HepG2 (cell line): ENCODE results near the gene USF2. TPM values are rescaled to one million over a fixed set of nuclear protein-coding genes. Genes with fewer than 3 reads are reported as not detected.

Experiments
- AGO1 ChIP-seq: fragments of 200-400 bp; formaldehyde crosslinking; IDR thresholded peaks from 2 replicates; pipeline ENCODE4 v1.6.1; 2017; ENCODE audit warnings: mild to moderate bottlenecking, low read depth, low read length, moderate library complexity; ENCODE audit not compliant: poor library complexity, severe bottlenecking
- HCFC1 ChIP-seq: fragments of 150-350 bp; IDR thresholded peaks from 2 replicates; pipeline ENCODE4 v1.6.1; 2014; ENCODE audit warnings: low read depth, low read length
- HES4 ChIP-seq: sonication (generic); formaldehyde crosslinking; IDR thresholded peaks from 2 replicates; pipeline ENCODE4 v1.9.0; 2021; ENCODE audit warnings: mild to moderate bottlenecking, missing genetic modification reagents, borderline replicate concordance
- KAT7 ChIP-seq: IDR thresholded peaks from 2 replicates; pipeline ENCODE4 v1.6.1; 2018; ENCODE audit warnings: borderline replicate concordance, missing compliant biosample characterization
- KDM3A ChIP-seq: IDR thresholded peaks from 2 replicates; pipeline ENCODE4 v1.6.1; 2018; ENCODE audit warnings: low read depth, missing compliant biosample characterization
- LRRFIP1 ChIP-seq: sonication (generic); formaldehyde crosslinking; conservative IDR thresholded peaks from 2 replicates; pipeline ENCODE4 v1.4.0; 2020; ENCODE audit warnings: missing genetic modification reagents
- NKX3-1 ChIP-seq: sonication (generic); formaldehyde crosslinking; IDR thresholded peaks from 2 replicates; pipeline ENCODE4 v1.5.0; 2020; ENCODE audit warnings: missing genetic modification reagents
- PAX8 ChIP-seq: sonication (generic); formaldehyde crosslinking; IDR thresholded peaks from 2 replicates; pipeline ENCODE4 v1.8.0; 2022; ENCODE audit warnings: mild to moderate bottlenecking, missing genetic modification reagents, borderline replicate concordance
- SP1 ChIP-seq, 2 experiments: fragments of 450-650 bp in 1 of 2; sonication (generic) in 1 of 2; formaldehyde crosslinking in 1 of 2; IDR thresholded peaks; 2 replicates each; pipeline versions ENCODE4 v1.4.0 to v1.6.1; 2016 to 2020; ENCODE audit warnings: missing genetic modification reagents in 1 of 2
- ZC3H4 ChIP-seq: sonication (generic); formaldehyde crosslinking; IDR thresholded peaks from 2 replicates; pipeline ENCODE4 v1.4.0; 2020; ENCODE audit warnings: missing genetic modification reagents, borderline replicate concordance
- ZFP36L2 ChIP-seq: sonication (generic); formaldehyde crosslinking; IDR thresholded peaks from 2 replicates; pipeline ENCODE4 v1.4.0; 2020; ENCODE audit warnings: missing genetic modification reagents
- ZNF136 ChIP-seq: sonication (generic); formaldehyde crosslinking; IDR thresholded peaks from 2 replicates; pipeline ENCODE4 v1.8.1; 2022; ENCODE audit warnings: low read depth, mild to moderate bottlenecking, moderate library complexity, missing genetic modification reagents
- ZNF460 ChIP-seq: sonication (generic); formaldehyde crosslinking; IDR thresholded peaks from 2 replicates; pipeline ENCODE4 v1.5.1; 2020; ENCODE audit warnings: missing genetic modification reagents, mild to moderate bottlenecking, borderline replicate concordance
- ZNF784 ChIP-seq: sonication (generic); formaldehyde crosslinking; IDR thresholded peaks from 2 replicates; pipeline ENCODE4 v1.5.1; 2020; ENCODE audit warnings: missing genetic modification reagents, mild to moderate bottlenecking, borderline replicate concordance
- polyA plus RNA-seq, 8 experiments: library from polyadenylated mRNA; depleted of rRNA in 3 of 8; stranded (reverse) in 7 of 8; unstranded in 1 of 8; fragments of >200 nt; fragmentation: Illumina TruSeq in 4 of 8; extraction: Trizol in 4 of 8; gene quantifications; 2 replicates each; pipeline versions ENCODE4 v1.2.1 to v1.2.3, GENCODE V29; 2011 to 2016; ENCODE audit warnings: low read depth in 4 of 8, missing spikeins in 1 of 8, mixed read lengths in 1 of 8; ENCODE audit not compliant: insufficient read depth in 1 of 8
- total RNA-seq, 5 experiments: library from RNA; depleted of rRNA; stranded (reverse); fragments of >200 nt; fragmentation: Illumina TruSeq; extraction: Trizol; gene quantifications; 2 replicates each; pipeline ENCODE4 v1.2.3, GENCODE V29; 2016; ENCODE audit warnings: low read depth in 1 of 5
- TF ChIP-seq, protein P1 (sequence below): sonication (generic); formaldehyde crosslinking; IDR thresholded peaks from 2 replicates; pipeline ENCODE4 v1.4.0; 2020; ENCODE audit warnings: low read depth, mild to moderate bottlenecking, missing genetic modification reagents
- TF ChIP-seq, protein P2 (sequence below): sonication (generic); formaldehyde crosslinking; IDR thresholded peaks from 2 replicates; pipeline ENCODE4 v1.4.0; 2020; ENCODE audit warnings: missing genetic modification reagents, low read depth, mild to moderate bottlenecking, borderline replicate concordance
- TF ChIP-seq, protein P3 (sequence below): IDR thresholded peaks from 2 replicates; pipeline ENCODE4 v1.6.1; 2016
- TF ChIP-seq, protein P4 (sequence below): fragments of 450-650 bp; IDR thresholded peaks from 2 replicates; pipeline ENCODE4 v1.6.1; 2017; ENCODE audit warnings: mild to moderate bottlenecking

Gene USF2
- total and polyA plus RNA-seq, 2 of the 13 experiments (the other 11 are each of a cell fraction or from before 2014, with no cell fraction given): 54.9 to 106 TPM

GRCh38 chr19:35318679-35319448, 50.1 kb downstream of the USF2 start (continued):
- TF ChIP-seq, protein P1, sequence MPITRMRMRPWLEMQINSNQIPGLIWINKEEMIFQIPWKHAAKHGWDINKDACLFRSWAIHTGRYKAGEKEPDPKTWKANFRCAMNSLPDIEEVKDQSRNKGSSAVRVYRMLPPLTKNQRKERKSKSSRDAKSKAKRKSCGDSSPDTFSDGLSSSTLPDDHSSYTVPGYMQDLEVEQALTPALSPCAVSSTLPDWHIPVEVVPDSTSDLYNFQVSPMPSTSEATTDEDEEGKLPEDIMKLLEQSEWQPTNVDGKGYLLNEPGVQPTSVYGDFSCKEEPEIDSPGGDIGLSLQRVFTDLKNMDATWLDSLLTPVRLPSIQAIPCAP (CRISPR knock-in tag): no peak
- TF ChIP-seq NKX3-1 (CRISPR knock-in tag): no peak
- TF ChIP-seq KDM3A: no peak
- TF ChIP-seq PAX8: no peak
- TF ChIP-seq ZC3H4 (CRISPR knock-in tag): 0 out of 2 replicates have a peak, but pooled peaks have one; percentile 21
- TF ChIP-seq AGO1: no peak
- no peak for TF ChIP-seq HCFC1
- TF ChIP-seq ZNF136 (CRISPR knock-in tag): no peak
- TF ChIP-seq, protein P2, sequence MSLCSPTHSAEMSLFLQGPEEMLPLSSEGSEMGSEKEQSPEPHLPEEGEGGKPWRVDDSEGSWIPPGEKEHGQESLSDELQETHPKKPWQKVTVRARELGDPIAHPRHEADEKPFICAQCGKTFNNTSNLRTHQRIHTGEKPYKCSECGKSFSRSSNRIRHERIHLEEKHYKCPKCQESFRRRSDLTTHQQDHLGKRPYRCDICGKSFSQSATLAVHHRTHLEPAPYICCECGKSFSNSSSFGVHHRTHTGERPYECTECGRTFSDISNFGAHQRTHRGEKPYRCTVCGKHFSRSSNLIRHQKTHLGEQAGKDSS (CRISPR knock-in tag): no peak
- no peak for TF ChIP-seq ZFP36L2
- no peak for TF ChIP-seq ZNF460 (CRISPR knock-in tag)
- no peak for TF ChIP-seq LRRFIP1
- TF ChIP-seq, protein P3, sequence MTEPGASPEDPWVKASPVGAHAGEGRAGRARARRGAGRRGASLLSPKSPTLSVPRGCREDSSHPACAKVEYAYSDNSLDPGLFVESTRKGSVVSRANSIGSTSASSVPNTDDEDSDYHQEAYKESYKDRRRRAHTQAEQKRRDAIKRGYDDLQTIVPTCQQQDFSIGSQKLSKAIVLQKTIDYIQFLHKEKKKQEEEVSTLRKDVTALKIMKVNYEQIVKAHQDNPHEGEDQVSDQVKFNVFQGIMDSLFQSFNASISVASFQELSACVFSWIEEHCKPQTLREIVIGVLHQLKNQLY (CRISPR knock-in tag): no peak
- TF ChIP-seq SP1 (IDR thresholded peaks at IDR 0.05): no peak
- no peak for TF ChIP-seq SP1 (CRISPR knock-in tag; IDR thresholded peaks at IDR 0.05)
- TF ChIP-seq, protein P4, sequence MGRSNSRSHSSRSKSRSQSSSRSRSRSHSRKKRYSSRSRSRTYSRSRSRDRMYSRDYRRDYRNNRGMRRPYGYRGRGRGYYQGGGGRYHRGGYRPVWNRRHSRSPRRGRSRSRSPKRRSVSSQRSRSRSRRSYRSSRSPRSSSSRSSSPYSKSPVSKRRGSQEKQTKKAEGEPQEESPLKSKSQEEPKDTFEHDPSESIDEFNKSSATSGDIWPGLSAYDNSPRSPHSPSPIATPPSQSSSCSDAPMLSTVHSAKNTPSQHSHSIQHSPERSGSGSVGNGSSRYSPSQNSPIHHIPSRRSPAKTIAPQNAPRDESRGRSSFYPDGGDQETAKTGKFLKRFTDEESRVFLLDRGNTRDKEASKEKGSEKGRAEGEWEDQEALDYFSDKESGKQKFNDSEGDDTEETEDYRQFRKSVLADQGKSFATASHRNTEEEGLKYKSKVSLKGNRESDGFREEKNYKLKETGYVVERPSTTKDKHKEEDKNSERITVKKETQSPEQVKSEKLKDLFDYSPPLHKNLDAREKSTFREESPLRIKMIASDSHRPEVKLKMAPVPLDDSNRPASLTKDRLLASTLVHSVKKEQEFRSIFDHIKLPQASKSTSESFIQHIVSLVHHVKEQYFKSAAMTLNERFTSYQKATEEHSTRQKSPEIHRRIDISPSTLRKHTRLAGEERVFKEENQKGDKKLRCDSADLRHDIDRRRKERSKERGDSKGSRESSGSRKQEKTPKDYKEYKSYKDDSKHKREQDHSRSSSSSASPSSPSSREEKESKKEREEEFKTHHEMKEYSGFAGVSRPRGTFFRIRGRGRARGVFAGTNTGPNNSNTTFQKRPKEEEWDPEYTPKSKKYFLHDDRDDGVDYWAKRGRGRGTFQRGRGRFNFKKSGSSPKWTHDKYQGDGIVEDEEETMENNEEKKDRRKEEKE: no peak
- TF ChIP-seq ZNF784 (CRISPR knock-in tag): no peak
- no peak for TF ChIP-seq HES4 (CRISPR knock-in tag)
- TF ChIP-seq KAT7 (CRISPR knock-in tag): no peak
